Hepatocyte (in vitro differentiated cells): ENCODE results near the gene PHKG2. TPM values are rescaled to one million over a fixed set of nuclear protein-coding genes. Genes with fewer than 3 reads are reported as not detected.

ENCODE experiments used
- DNase-seq: peaks from one replicate; pipeline ENCODE4 v3.0.0-alpha.2; 2016; ENCODE audit warnings: low spot score
- H2AFZ ChIP-seq: fragments of 200-600 bp; sonication (generic); 2 replicates; pipeline ENCODE4 v1.6.0; 2016; ENCODE audit warnings: antibody characterized with exemption, mild to moderate bottlenecking
- H3K27ac ChIP-seq: fragments of 200-600 bp; sonication (generic); 2 replicates; pipeline ENCODE4 v1.5.1; 2016; ENCODE audit warnings: mild to moderate bottlenecking
- H3K27me3 ChIP-seq: fragments of 200-600 bp; sonication (generic); 2 replicates; pipeline ENCODE4 v1.6.1; 2016
- H3K36me3 ChIP-seq: fragments of 200-600 bp; sonication (generic); replicated peaks from 2 replicates; pipeline ENCODE4 v1.5.1; 2016; ENCODE audit warnings: low read depth; ENCODE audit not compliant: insufficient read depth
- H3K4me1 ChIP-seq: fragments of 200-600 bp; sonication (generic); 2 replicates; pipeline ENCODE4 v1.5.1; 2016; ENCODE audit warnings: mild to moderate bottlenecking, moderate library complexity; ENCODE audit not compliant: insufficient read depth
- H3K4me2 ChIP-seq: fragments of 200-600 bp; sonication (generic); 2 replicates; pipeline ENCODE4 v1.6.0; 2016
- H3K4me3 ChIP-seq: fragments of 200-600 bp; sonication (generic); 2 replicates; pipeline ENCODE4 v1.5.1; 2016; ENCODE audit warnings: mild to moderate bottlenecking
- H3K79me2 ChIP-seq: fragments of 200-600 bp; sonication (generic); 2 replicates; pipeline ENCODE4 v1.6.0; 2017; ENCODE audit warnings: mild to moderate bottlenecking
- H3K9me2 ChIP-seq: fragments of 200-600 bp; sonication (generic); replicated peaks from 2 replicates; pipeline ENCODE4 v1.6.0; 2017; ENCODE audit warnings: mild to moderate bottlenecking; ENCODE audit not compliant: insufficient read depth
- H3K9me3 ChIP-seq: fragments of 200-600 bp; sonication (generic); 2 replicates; pipeline ENCODE4 v1.5.1; 2016; ENCODE audit warnings: low read depth, mild to moderate bottlenecking
- H4K20me1 ChIP-seq: fragments of 200-600 bp; sonication (generic); 2 replicates; pipeline ENCODE4 v1.6.0; 2016; ENCODE audit warnings: mild to moderate bottlenecking; ENCODE audit not compliant: insufficient read depth, poor library complexity, severe bottlenecking
- EZH2 ChIP-seq: fragments of 200-600 bp; sonication (generic); IDR thresholded peaks from 2 replicates; pipeline ENCODE4 v1.6.1; 2016; ENCODE audit warnings: antibody characterized with exemption, mild to moderate bottlenecking, borderline replicate concordance
- EZH2phosphoT487 ChIP-seq: fragments of 200-600 bp; sonication (generic); IDR thresholded peaks from one replicate; pipeline ENCODE4 v1.6.1; 2018; ENCODE audit warnings: antibody characterized with exemption, mild to moderate bottlenecking, low read depth, moderate library complexity; ENCODE audit not compliant: unreplicated experiment, severe bottlenecking
- WGBS: methylation state at CpG from one replicate; pipeline ENCODE4 v1.1.6; 2016; ENCODE audit warnings: low lambda C conversion rate; ENCODE audit errors: missing lambda C conversion rate; 5-methylcytosine and 5-hydroxymethylcytosine counted together
- polyA plus RNA-seq: library from polyadenylated mRNA; unstranded; fragments of >200 nt; fragmentation: Nextera tagmentation; extraction: Ambion mirVana; gene quantifications from 2 replicates; pipeline ENCODE4 v1.2.1, GENCODE V29; 2016
- total RNA-seq: library from RNA; depleted of rRNA; stranded (reverse); fragments of >200 nt; gene quantifications from 2 replicates; pipeline ENCODE4 v1.2.3, GENCODE V29; 2014
- TF ChIP-seq, protein P1 (sequence below): fragments of 200-600 bp; sonication (generic); IDR thresholded peaks from 2 replicates; pipeline ENCODE4 v1.5.1; 2016; ENCODE audit warnings: antibody characterized with exemption, mild to moderate bottlenecking; ENCODE audit not compliant: poor library complexity

The PHKG2 gene
- total and polyA plus RNA-seq, 2 experiments from 2014 or later: 28.0 to 39.5 TPM

GRCh38 chr16:30775392-30776188, 27.4 kb downstream of the PHKG2 start:
- Histone ChIP-seq H3K9me3 (no peaks in the 10 kb centered on the region), H3K4me2 (peak overlapping the region; percentile 92), H3K27me3 (no peaks in the 10 kb centered on the region), H3K36me3 (no peaks in the 10 kb centered on the region), H3K79me2 (peaks cover 10% of the 10 kb centered on the region), H3K9me2 (no peaks in the 10 kb centered on the region), H3K4me3 (peak overlapping the region; percentile 50), H4K20me1 (no peaks in the 10 kb centered on the region), H3K4me1 (peaks cover 19% of the 10 kb centered on the region), H3K27ac (peak overlapping the region; percentile 97), H2AFZ (peak overlapping the region; percentile 22)
- TF ChIP-seq EZH2 (no peak), EZH2phosphoT487 (no peak)
- TF ChIP-seq, protein P1, sequence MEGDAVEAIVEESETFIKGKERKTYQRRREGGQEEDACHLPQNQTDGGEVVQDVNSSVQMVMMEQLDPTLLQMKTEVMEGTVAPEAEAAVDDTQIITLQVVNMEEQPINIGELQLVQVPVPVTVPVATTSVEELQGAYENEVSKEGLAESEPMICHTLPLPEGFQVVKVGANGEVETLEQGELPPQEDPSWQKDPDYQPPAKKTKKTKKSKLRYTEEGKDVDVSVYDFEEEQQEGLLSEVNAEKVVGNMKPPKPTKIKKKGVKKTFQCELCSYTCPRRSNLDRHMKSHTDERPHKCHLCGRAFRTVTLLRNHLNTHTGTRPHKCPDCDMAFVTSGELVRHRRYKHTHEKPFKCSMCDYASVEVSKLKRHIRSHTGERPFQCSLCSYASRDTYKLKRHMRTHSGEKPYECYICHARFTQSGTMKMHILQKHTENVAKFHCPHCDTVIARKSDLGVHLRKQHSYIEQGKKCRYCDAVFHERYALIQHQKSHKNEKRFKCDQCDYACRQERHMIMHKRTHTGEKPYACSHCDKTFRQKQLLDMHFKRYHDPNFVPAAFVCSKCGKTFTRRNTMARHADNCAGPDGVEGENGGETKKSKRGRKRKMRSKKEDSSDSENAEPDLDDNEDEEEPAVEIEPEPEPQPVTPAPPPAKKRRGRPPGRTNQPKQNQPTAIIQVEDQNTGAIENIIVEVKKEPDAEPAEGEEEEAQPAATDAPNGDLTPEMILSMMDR: no peak
- peak; percentile 89 for DNase-seq
- 1% methylated on average over 79 of the region's 81 CpGs for WGBS

- H3K27ac ChIP-seq: no peak overlapping the region
- H3K4me1 ChIP-seq: peaks cover 19% of the 10 kb centered on the region
- no peak overlapping the region for H3K4me2 ChIP-seq
- H3K9me2 ChIP-seq: no peaks in the 10 kb centered on the region
- H3K4me3 ChIP-seq: no peak overlapping the region
- no peaks in the 10 kb centered on the region for H3K9me3 ChIP-seq
- H3K36me3 ChIP-seq: no peaks in the 10 kb centered on the region
- WGBS: 86% methylated on average over 7 of the region's 7 CpGs
- DNase-seq: no peak
- no peak for TF ChIP-seq EZH2phosphoT487
- no peak for TF ChIP-seq EZH2
- TF ChIP-seq, protein P1: no peak
- H3K79me2 ChIP-seq: peaks cover 23% of the 10 kb centered on the region
- H4K20me1 ChIP-seq: no peaks in the 10 kb centered on the region
- no peak overlapping the region for H2AFZ ChIP-seq
- no peaks in the 10 kb centered on the region for H3K27me3 ChIP-seq
Observed at GRCh38 chr16:30777591-30778297, 29.5 kb downstream of the PHKG2 start.

GRCh38 chr16:30778549-30779244, 30.5 kb downstream of the PHKG2 start:
- no peak overlapping the region for H3K27ac ChIP-seq
- H3K4me3 ChIP-seq: no peak overlapping the region
- TF ChIP-seq EZH2 (no peak), EZH2phosphoT487 (no peak)
- TF ChIP-seq, protein P1: no peak
- no peaks in the 10 kb centered on the region for H4K20me1 ChIP-seq
- no peaks in the 10 kb centered on the region for H3K9me3 ChIP-seq
- H3K4me2 ChIP-seq: no peak overlapping the region
- H3K4me1 ChIP-seq: peaks cover 19% of the 10 kb centered on the region
- no peaks in the 10 kb centered on the region for H3K36me3 ChIP-seq
- no peak for DNase-seq
- WGBS: 85% methylated on average over 14 of the region's 14 CpGs
- H3K79me2 ChIP-seq: peaks cover 26% of the 10 kb centered on the region
- no peaks in the 10 kb centered on the region for H3K9me2 ChIP-seq
- no peak overlapping the region for H2AFZ ChIP-seq
- H3K27me3 ChIP-seq: no peaks in the 10 kb centered on the region
